Loucy (cell line): Measurements from ENCODE around the gene HYAL3.
"Not testable (repeated sequence)": the region's sequence is repeated elsewhere in the genome, so short reads cannot be mapped to it uniquely, and the experiment has no call there.

Experiments used
- H2AFZ ChIP-seq: fragments of 200-600 bp; sonication (generic); 2 replicates; pipeline ENCODE4 v1.6.0; 2016; ENCODE audit warnings: antibody characterized with exemption, mild to moderate bottlenecking, low read length, moderate library complexity
- H3F3A ChIP-seq: fragments of 200-600 bp; 2 replicates; pipeline ENCODE4 v1.6.0; 2016; ENCODE audit warnings: antibody characterized with exemption, low read depth, mild to moderate bottlenecking
- H3K27me3 ChIP-seq: fragments of 200-600 bp; sonication (generic); 2 replicates; pipeline ENCODE4 v1.6.1; 2014; ENCODE audit warnings: low read length, mild to moderate bottlenecking; ENCODE audit not compliant: insufficient read depth, poor library complexity, severe bottlenecking
- H3K36me3 ChIP-seq: fragments of 200-600 bp; sonication (generic); 2 replicates; pipeline ENCODE4 v1.6.1; 2016; ENCODE audit warnings: low read length; ENCODE audit not compliant: insufficient read depth
- H3K4me1 ChIP-seq: fragments of 200-600 bp; sonication (generic); 2 replicates; pipeline ENCODE4 v1.5.1; 2014; ENCODE audit warnings: low read length, mild to moderate bottlenecking; ENCODE audit not compliant: insufficient read depth, poor library complexity, severe bottlenecking
- H3K4me2 ChIP-seq: fragments of 200-600 bp; sonication (generic); 2 replicates; pipeline ENCODE4 v1.6.0; 2014; ENCODE audit warnings: antibody characterized with exemption, low read length, low read depth, mild to moderate bottlenecking; ENCODE audit not compliant: poor library complexity, severe bottlenecking
- H3K4me3 ChIP-seq: fragments of 200-600 bp; sonication (generic); 2 replicates; pipeline ENCODE4 v1.5.1; 2014; ENCODE audit warnings: low read length, mild to moderate bottlenecking, mixed read lengths; ENCODE audit not compliant: poor library complexity, severe bottlenecking
- H3K79me2 ChIP-seq: fragments of 200-600 bp; sonication (generic); 2 replicates; pipeline ENCODE4 v1.6.1; 2014; ENCODE audit warnings: low read length; ENCODE audit not compliant: insufficient read depth
- H3K9ac ChIP-seq: fragments of 200-600 bp; sonication (generic); 2 replicates; pipeline ENCODE4 v1.6.0; 2014; ENCODE audit warnings: mild to moderate bottlenecking, low read depth, low read length, moderate library complexity; ENCODE audit not compliant: poor library complexity, severe bottlenecking
- H3K9me2 ChIP-seq: fragments of 200-600 bp; sonication (generic); replicated peaks from 2 replicates; pipeline ENCODE4 v1.6.1; 2016; ENCODE audit warnings: low read depth, low read length, mixed read lengths
- H3K9me3 ChIP-seq: fragments of 200-600 bp; sonication (generic); 2 replicates; pipeline ENCODE4 v1.6.1; 2014; ENCODE audit warnings: mild to moderate bottlenecking, antibody characterized with exemption, low read length, low read depth; ENCODE audit not compliant: insufficient read depth
- H4K20me1 ChIP-seq: fragments of 200-600 bp; sonication (generic); 2 replicates; pipeline ENCODE4 v1.6.0; 2014; ENCODE audit warnings: antibody characterized with exemption, low read length, mild to moderate bottlenecking; ENCODE audit not compliant: insufficient read depth, poor library complexity, severe bottlenecking
- CTCF ChIP-seq: fragments of 200-600 bp; sonication (generic); conservative IDR thresholded peaks from 2 replicates; pipeline ENCODE4 v1.5.1; 2014; ENCODE audit warnings: mild to moderate bottlenecking, antibody characterized with exemption, low read length
- EZH2phosphoT487 ChIP-seq: fragments of 200-600 bp; IDR thresholded peaks from 2 replicates; pipeline ENCODE4 v1.6.1; 2018; ENCODE audit warnings: antibody characterized with exemption, mild to moderate bottlenecking, moderate library complexity, borderline replicate concordance

HYAL3 gene

GRCh38 chr3:50287262-50287661 is 11.9 kb downstream of the HYAL3 start:
- Histone ChIP-seq H3K79me2 (peaks cover 26% of the 10 kb centered on the region), H3K4me1 (peaks cover 13% of the 10 kb centered on the region), H3K9me2 (no peaks in the 10 kb centered on the region), H3K9ac (no peak overlapping the region), H3K36me3 (peaks cover 12% of the 10 kb centered on the region; the same call in 1 of the 2 replicates), H3K4me3 (no peak overlapping the region), H2AFZ (no peak overlapping the region), H3K4me2 (no peak overlapping the region), H3K27me3 (no peaks in the 10 kb centered on the region), H3F3A (no peaks in the 10 kb centered on the region), H3K9me3 (no peaks in the 10 kb centered on the region), H4K20me1 (peaks cover 3% of the 10 kb centered on the region)
- TF ChIP-seq EZH2phosphoT487 = no peak
- no peak for TF ChIP-seq CTCF

GRCh38 chr3:50286322-50287227 is 12.6 kb downstream of the HYAL3 start:
- H4K20me1 ChIP-seq = peaks cover 3% of the 10 kb centered on the region
- H3F3A ChIP-seq = no peaks in the 10 kb centered on the region
- H3K79me2 ChIP-seq = peaks cover 20% of the 10 kb centered on the region
- H3K9ac ChIP-seq = no peak overlapping the region
- H3K9me3 ChIP-seq = no peaks in the 10 kb centered on the region
- H3K9me2 ChIP-seq = no peaks in the 10 kb centered on the region
- H3K27me3 ChIP-seq = no peaks in the 10 kb centered on the region
- no peak overlapping the region for H2AFZ ChIP-seq
- TF ChIP-seq EZH2phosphoT487 = no peak
- TF ChIP-seq CTCF = no peak
- peaks cover 12% of the 10 kb centered on the region; the same call in 1 of the 2 replicates for H3K36me3 ChIP-seq
- peaks cover 12% of the 10 kb centered on the region for H3K4me1 ChIP-seq
- H3K4me3 ChIP-seq = no peak overlapping the region
- H3K4me2 ChIP-seq = no peak overlapping the region

- not testable (repeated sequence) for H3K4me2 ChIP-seq, H3K79me2 ChIP-seq, H3K4me1 ChIP-seq, H3K4me3 ChIP-seq, H2AFZ ChIP-seq, H4K20me1 ChIP-seq, H3F3A ChIP-seq, H3K9ac ChIP-seq, H3K9me3 ChIP-seq, H3K9me2 ChIP-seq, H3K27me3 ChIP-seq
- H3K36me3 ChIP-seq = peaks cover 12% of the 10 kb centered on the region; the same call in 1 of the 2 replicates
These were observed 15.1 kb downstream of the HYAL3 start for GRCh38 chr3:50284121-50284520.
